Measurements from ENCODE around the gene SPOCK1. TPM values are rescaled to one million over a fixed set of nuclear protein-coding genes. Genes with fewer than 3 reads are reported as not detected.

The SPOCK1 gene
- total and polyA plus RNA-seq, 2 of the 4 experiments (the other 2 are of a cell fraction): 5.0 to 20.3 TPM

DNA sequence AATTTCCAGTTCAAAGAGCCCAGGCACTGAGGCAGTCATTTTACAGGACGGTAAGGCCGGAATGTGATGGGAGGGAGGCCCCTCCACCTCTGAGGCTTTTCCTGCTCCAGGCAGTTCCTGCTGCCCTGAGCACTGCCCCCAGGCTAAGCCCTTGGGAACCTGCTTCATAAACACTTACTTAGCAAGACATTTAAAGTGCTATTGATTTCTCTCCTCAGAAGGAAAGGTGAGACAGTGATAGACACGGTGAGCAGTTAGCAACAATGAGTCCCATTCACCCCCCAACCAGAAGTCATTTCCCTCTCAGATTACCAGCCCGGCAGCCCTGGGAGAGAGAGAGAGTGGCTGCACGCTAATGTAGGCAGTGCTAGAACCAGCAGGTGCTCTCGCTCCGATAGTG is 462.5 kb downstream of the SPOCK1 start:
- Histone ChIP-seq H2BK120ac (ENCODE audit: low read depth, low read length) (no peak overlapping the region), H2AFZ (replicated peaks; ENCODE audit: low read length, poor library complexity) (no peak overlapping the region), H3K18ac (ENCODE audit: low read depth, low read length) (no peak overlapping the region), H3K4me2 (ENCODE audit: low read depth, low read length) (no peak overlapping the region), H2AK9ac (replicated peaks; ENCODE audit: low read depth, low read length, poor library complexity) (no peak overlapping the region), H3K27ac (ENCODE audit: insufficient read depth, low read length) (no peak overlapping the region), H4K5ac (ENCODE audit: low read depth, low read length) (no peak overlapping the region), H2BK15ac (ENCODE audit: low read depth, low read length) (no peak overlapping the region), H2AK5ac (ENCODE audit: low read depth, low read length) (no peak overlapping the region), H3K79me1 (ENCODE audit: low read depth in 1 of 2, low read length in 2 of 2) (no peaks in the 10 kb centered on the region), H3K9me1 (ENCODE audit: insufficient read depth, low read length) (no peaks in the 10 kb centered on the region), H3K4me1 (ENCODE audit: control insufficient read depth, insufficient read depth, low read length) (no peaks in the 10 kb centered on the region), H2BK5ac (ENCODE audit: low read depth, low read length, poor library complexity, severe bottlenecking) (no peak overlapping the region), H2BK20ac (ENCODE audit: low read depth, low read length) (no peak overlapping the region), H3K56ac (ENCODE audit: extremely low read depth, insufficient read depth, low read length) (no peak overlapping the region), H3K36me3 (ENCODE audit: control insufficient read depth, insufficient read depth, low read length) (no peaks in the 10 kb centered on the region), H3K9me3 (ENCODE audit: control insufficient read depth, insufficient read depth, low read length) (no peaks in the 10 kb centered on the region), H4K8ac (ENCODE audit: low read depth in 2 of 2, low read length in 2 of 2) (no peak overlapping the region), H3K14ac (replicated peaks; ENCODE audit: low read depth, low read length) (no peak overlapping the region), H3K4me3 (ENCODE audit: insufficient read depth, low read depth, low read length) (no peak overlapping the region), H3K4ac (ENCODE audit: low read depth, low read length) (no peak overlapping the region), H4K20me1 (ENCODE audit: insufficient read depth, low read length) (no peaks in the 10 kb centered on the region), H3K9ac (ENCODE audit: low read depth, low read length) (no peak overlapping the region), H3K27me3 (ENCODE audit: control insufficient read depth, insufficient read depth, low read length) (no peaks in the 10 kb centered on the region), H4K91ac (ENCODE audit: insufficient read depth, low read depth, low read length) (no peak overlapping the region), H3K23ac (ENCODE audit: low read depth, low read length) (no peak overlapping the region)
- dilution Hi-C loops (cut with HindIII; ENCODE audit: low sequenced_read_pairs, unreplicated experiment) (no loop called here), in situ Hi-C loops (cut with MboI; ENCODE audit: low sequenced_read_pairs) (no loop called here), intact Hi-C loops (cut with micrococcal nuclease) (no loop called here)
- TF ChIP-seq SMC3 (IDR thresholded peaks at IDR 0.05; ENCODE audit: low read depth, low read length): no peak
- TF ChIP-seq MXI1 (IDR thresholded peaks at IDR 0.05; ENCODE audit: borderline replicate concordance, low read depth, low read length): no peak
- TF ChIP-seq CHD1 (IDR thresholded peaks at IDR 0.05; ENCODE audit: low read depth, low read length): no peak
- TF ChIP-seq, protein P1, sequence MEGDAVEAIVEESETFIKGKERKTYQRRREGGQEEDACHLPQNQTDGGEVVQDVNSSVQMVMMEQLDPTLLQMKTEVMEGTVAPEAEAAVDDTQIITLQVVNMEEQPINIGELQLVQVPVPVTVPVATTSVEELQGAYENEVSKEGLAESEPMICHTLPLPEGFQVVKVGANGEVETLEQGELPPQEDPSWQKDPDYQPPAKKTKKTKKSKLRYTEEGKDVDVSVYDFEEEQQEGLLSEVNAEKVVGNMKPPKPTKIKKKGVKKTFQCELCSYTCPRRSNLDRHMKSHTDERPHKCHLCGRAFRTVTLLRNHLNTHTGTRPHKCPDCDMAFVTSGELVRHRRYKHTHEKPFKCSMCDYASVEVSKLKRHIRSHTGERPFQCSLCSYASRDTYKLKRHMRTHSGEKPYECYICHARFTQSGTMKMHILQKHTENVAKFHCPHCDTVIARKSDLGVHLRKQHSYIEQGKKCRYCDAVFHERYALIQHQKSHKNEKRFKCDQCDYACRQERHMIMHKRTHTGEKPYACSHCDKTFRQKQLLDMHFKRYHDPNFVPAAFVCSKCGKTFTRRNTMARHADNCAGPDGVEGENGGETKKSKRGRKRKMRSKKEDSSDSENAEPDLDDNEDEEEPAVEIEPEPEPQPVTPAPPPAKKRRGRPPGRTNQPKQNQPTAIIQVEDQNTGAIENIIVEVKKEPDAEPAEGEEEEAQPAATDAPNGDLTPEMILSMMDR (conservative IDR thresholded peaks at IDR 0.05; ENCODE audit: low read depth, low read length): no peak
- TF ChIP-seq RFX5 (IDR thresholded peaks at IDR 0.05; ENCODE audit: low read depth, low read length): no peak
- no peak for TF ChIP-seq POLR2A (IDR thresholded peaks at IDR 0.05; ENCODE audit: low read depth, low read length)
- TF ChIP-seq NFE2L2 (IDR thresholded peaks at IDR 0.05; ENCODE audit: low read depth, low read length): no peak
- no CpG with 5 or more reads among the region's 7 CpGs for WGBS, 2 experiments (ENCODE audit: extremely low coverage in 2 of 2, insufficient read length in 1 of 2)
- DNase-seq: no peak
- ATAC-seq (ENCODE audit: low read depth): no peak
- ChIA-PET CTCF (no interaction called here), POLR2A (ENCODE audit: unreplicated experiment) (no interaction called here)
- no TSS peak for BruUV-seq (replicated peaks)

Data from IMR-90 (cell line).